Measurements from ENCODE around the gene BHLHA9. TPM values are rescaled to one million over a fixed set of nuclear protein-coding genes. Genes with fewer than 3 reads are reported as not detected.
"Not testable (repeated sequence)": the region's sequence is repeated elsewhere in the genome, so short reads cannot be mapped to it uniquely, and the experiment has no call there.

Gene BHLHA9
- total RNA-seq, 1 donor from 2014 or later: not detected

DNA sequence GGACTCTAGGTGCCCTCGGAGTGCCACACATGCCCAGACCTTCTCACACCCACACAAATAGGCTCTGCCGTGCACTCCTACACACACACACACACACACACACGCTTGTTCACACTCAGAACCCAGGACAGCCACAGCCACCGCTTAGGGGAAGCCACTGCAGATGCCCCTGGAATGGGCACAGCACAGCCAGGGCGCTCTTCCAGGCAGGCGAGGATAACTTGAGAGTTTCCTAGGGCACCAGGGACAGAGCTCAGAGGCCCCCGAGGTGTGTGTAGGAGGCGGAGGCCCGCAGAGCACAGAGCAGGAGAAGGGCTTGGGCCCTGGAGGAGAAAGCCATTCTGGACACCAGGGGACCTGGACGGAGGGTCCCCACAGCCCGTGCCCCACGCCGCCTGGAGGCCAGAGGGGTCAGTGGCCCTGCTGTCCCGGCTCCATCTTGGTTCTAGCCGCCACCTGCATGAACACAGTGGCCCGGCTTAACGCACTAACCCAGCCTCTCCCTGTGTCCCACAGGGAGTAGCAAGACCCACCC lies 30.2 kb downstream of the BHLHA9 start:
- intact Hi-C loops (cut with DNase I): no loop called here
- DNase-seq (no peak), ATAC-seq (no peak)
- peaks cover 5% of the 10 kb centered on the region for H3K4me1 ChIP-seq
- H3K4me3 ChIP-seq: no peak overlapping the region
- no peak overlapping the region for H3K27ac ChIP-seq
- peaks cover 49% of the 10 kb centered on the region for H3K27me3 ChIP-seq (ENCODE audit: low read depth)
- TF ChIP-seq CTCF (IDR thresholded peaks at IDR 0.05): no peak
- no peaks in the 10 kb centered on the region for H3K9me3 ChIP-seq
- no peaks in the 10 kb centered on the region for H3K36me3 ChIP-seq

GRCh38 chr17:1301546-1301945 lies 31.3 kb downstream of the BHLHA9 start:
- H3K36me3 ChIP-seq: no peaks in the 10 kb centered on the region
- H3K9me3 ChIP-seq: no peaks in the 10 kb centered on the region
- H3K4me3 ChIP-seq: no peak overlapping the region
- peaks cover 5% of the 10 kb centered on the region for H3K4me1 ChIP-seq
- TF ChIP-seq CTCF (IDR thresholded peaks at IDR 0.05): no peak
- ATAC-seq (no peak), DNase-seq (no peak)
- intact Hi-C loops (cut with DNase I): no loop called here
- H3K27ac ChIP-seq: no peak overlapping the region
- peaks cover 49% of the 10 kb centered on the region for H3K27me3 ChIP-seq (ENCODE audit: low read depth)

DNA sequence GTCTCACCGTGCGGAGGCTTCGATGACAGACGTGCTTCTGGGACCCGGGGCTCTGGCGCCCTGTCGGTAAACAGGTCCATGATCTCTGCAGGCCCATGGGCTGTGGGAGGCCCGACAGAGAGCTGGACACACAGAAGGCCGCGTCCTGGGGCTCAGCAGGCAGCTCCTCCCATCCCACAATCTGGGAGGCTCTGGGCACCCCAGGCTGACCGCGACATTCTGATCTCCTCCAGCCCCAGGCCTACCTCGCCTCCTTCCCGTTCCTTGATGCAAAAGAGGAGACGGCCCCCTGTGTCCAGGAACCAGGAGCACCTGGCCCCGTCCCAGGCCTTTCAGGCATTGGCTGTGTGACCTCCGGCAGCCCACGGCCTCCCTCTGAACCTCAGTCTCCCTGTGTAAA lies 32.5 kb downstream of the BHLHA9 start:
- peaks cover 43% of the 10 kb centered on the region for H3K27me3 ChIP-seq (ENCODE audit: low read depth)
- no peak for ATAC-seq
- TF ChIP-seq CTCF (IDR thresholded peaks at IDR 0.05): no peak
- no peak overlapping the region for H3K27ac ChIP-seq
- DNase-seq: no peak
- no peaks in the 10 kb centered on the region for H3K9me3 ChIP-seq
- peaks cover 5% of the 10 kb centered on the region for H3K4me1 ChIP-seq
- intact Hi-C loops (cut with DNase I): no loop called here
- H3K4me3 ChIP-seq: no peak overlapping the region
- no peaks in the 10 kb centered on the region for H3K36me3 ChIP-seq

DNA sequence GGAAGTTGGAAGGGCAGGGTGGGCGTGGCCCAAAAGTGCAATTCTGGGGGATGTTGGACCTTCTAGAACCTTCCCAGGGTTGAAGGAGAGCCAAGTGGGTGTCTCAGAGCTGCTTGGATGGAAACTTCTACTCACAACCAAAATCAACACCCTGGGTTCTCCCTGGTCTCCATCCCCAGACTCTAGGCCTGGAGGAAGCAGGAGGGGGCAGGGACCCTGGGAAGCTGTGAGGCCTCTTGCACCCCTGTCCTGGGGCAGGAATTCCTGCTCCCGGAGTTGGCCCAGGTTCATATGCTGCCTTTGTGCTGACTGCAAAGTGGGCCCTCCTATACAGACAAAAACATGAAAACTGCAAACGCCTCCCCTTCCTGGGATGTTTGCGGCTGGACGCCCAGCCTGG lies 34.3 kb downstream of the BHLHA9 start:
- intact Hi-C loops (cut with DNase I): no loop called here
- no peak for ATAC-seq
- H3K9me3 ChIP-seq: no peaks in the 10 kb centered on the region
- H3K27me3 ChIP-seq (ENCODE audit: low read depth): peaks cover 26% of the 10 kb centered on the region
- no peaks in the 10 kb centered on the region for H3K4me1 ChIP-seq
- no peak for TF ChIP-seq CTCF (IDR thresholded peaks at IDR 0.05)
- H3K27ac ChIP-seq: no peak overlapping the region
- no peak overlapping the region for H3K4me3 ChIP-seq
- DNase-seq: no peak
- no peaks in the 10 kb centered on the region for H3K36me3 ChIP-seq

DNA sequence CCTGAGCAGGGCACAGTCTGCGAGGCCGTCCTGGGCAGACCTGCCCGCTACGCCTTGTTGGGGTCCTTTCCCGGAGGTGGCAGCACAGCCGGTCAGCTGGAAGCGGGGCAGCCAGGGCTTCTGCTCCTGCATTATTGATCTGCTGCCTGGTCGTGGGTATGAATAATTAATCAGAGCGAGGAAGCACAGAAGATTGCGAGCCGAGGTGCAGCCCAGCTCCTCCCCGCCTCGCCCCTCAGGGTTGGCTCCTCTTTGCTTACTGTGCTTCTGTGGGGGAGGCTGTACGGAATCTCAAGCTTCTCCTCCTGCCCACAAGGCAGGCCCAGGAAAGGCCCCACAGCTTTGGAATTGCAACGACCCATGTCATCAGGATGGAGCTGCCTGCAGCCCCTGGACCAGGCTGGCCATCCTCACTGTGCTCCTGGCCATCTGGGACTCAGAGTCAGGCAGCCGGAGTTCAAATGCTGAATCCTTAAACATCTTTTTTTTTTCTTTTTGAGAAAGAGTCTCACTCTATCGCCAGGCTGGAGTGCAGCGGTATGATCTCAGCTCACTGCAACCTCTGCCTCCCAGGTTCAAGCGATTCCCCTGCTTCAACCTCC lies 34.8 kb downstream of the BHLHA9 start:
- no peak for TF ChIP-seq CTCF (IDR thresholded peaks at IDR 0.05)
- H3K9me3 ChIP-seq: no peaks in the 10 kb centered on the region
- ATAC-seq: no peak
- no peak overlapping the region for H3K4me3 ChIP-seq
- H3K36me3 ChIP-seq: no peaks in the 10 kb centered on the region
- H3K4me1 ChIP-seq: no peaks in the 10 kb centered on the region
- peaks cover 21% of the 10 kb centered on the region for H3K27me3 ChIP-seq (ENCODE audit: low read depth)
- intact Hi-C loops (cut with DNase I): no loop called here
- H3K27ac ChIP-seq: no peak overlapping the region
- DNase-seq: no peak

GRCh38 chr17:1307829-1308228 lies 37.6 kb downstream of the BHLHA9 start:
- H3K9me3 ChIP-seq; H3K4me3 ChIP-seq; ATAC-seq; intact Hi-C loops (cut with DNase I); H3K36me3 ChIP-seq; H3K4me1 ChIP-seq; DNase-seq; H3K27ac ChIP-seq: not testable (repeated sequence)
- peaks cover 14% of the 10 kb centered on the region for H3K27me3 ChIP-seq (ENCODE audit: low read depth)
